Measurements from ENCODE around the gene NLE1. TPM values are rescaled to one million over a fixed set of nuclear protein-coding genes. Genes with fewer than 3 reads are reported as not detected.

Gene NLE1
- total and polyA plus RNA-seq, 2 of the 8 experiments (the other 6 are each of a cell fraction or from before 2014, with no cell fraction given) = 50.4 to 51.5 TPM

- Histone ChIP-seq H3K4ac (replicated peaks; ENCODE audit: insufficient read length, low read depth, low read length) (no peak overlapping the region), H4K91ac (replicated peaks; ENCODE audit: insufficient read length, low read length) (no peak overlapping the region), H4K20me1 (replicated peaks in 1 of 2; ENCODE audit: control insufficient read depth in 1 of 2, insufficient read depth in 2 of 2, low read length in 2 of 2) (no peaks in the 10 kb centered on the region), H2AK5ac (ENCODE audit: low read depth, low read length) (no peak overlapping the region), H3K23ac (ENCODE audit: insufficient read length) (no peak overlapping the region), H4K5ac (ENCODE audit: insufficient read length, low read depth, low read length) (no peak overlapping the region), H3K4me1 (replicated peaks in 1 of 4; ENCODE audit: control insufficient read depth in 3 of 4, insufficient read depth in 4 of 4, low read length in 3 of 4) (peaks cover 0 to 3% (median under 1%) of the 10 kb centered on the region in 4 experiments; a peak in 4 of 7 replicates), H3K4me2 (ENCODE audit: insufficient read depth in 1 of 2, low read depth in 2 of 2, low read length in 2 of 2) (no peak overlapping the region), H2BK5ac (ENCODE audit: low read depth, low read length) (no peak overlapping the region), H4K8ac (ENCODE audit: extremely low read depth, insufficient read depth, low read length) (no peak overlapping the region), H3K36me3 (ENCODE audit: control insufficient read depth in 2 of 4, insufficient read depth in 4 of 4, low read length in 3 of 4) (peaks cover 0 to 3% (median 0%) of the 10 kb centered on the region in 4 experiments; a peak in 3 of 8 replicates), H3K4me3 (ENCODE audit: extremely low read depth in 1 of 4, insufficient read depth in 2 of 4, low read depth in 3 of 4, low read length in 4 of 4) (no peak overlapping the region), H3K9me3 (ENCODE audit: insufficient read depth in 2 of 2, low read depth in 1 of 2, low read length in 1 of 2) (no peaks in the 10 kb centered on the region), H3K18ac (ENCODE audit: extremely low read depth, low read length) (no peak overlapping the region), H3K56ac (replicated peaks; ENCODE audit: insufficient read length, low read depth, low read length) (no peak overlapping the region), H3K79me1 (ENCODE audit: low read depth, low read length) (no peaks in the 10 kb centered on the region), H2BK120ac (replicated peaks; ENCODE audit: low read depth, low read length) (no peak overlapping the region), H2BK15ac (ENCODE audit: low read length) (no peak overlapping the region), H3K27me3 (replicated peaks in 1 of 4; ENCODE audit: control insufficient read depth in 3 of 4, extremely low read depth in 1 of 4, insufficient read depth in 3 of 4, low read length in 3 of 4) (no peaks in the 10 kb centered on the region), H3K9ac (replicated peaks in 1 of 4; ENCODE audit: extremely low read depth in 1 of 4, low read depth in 3 of 4, low read length in 3 of 4) (no peak overlapping the region), H3K79me2 (ENCODE audit: control insufficient read depth in 1 of 2, insufficient read depth in 2 of 2, low read length in 2 of 2) (no peaks in the 10 kb centered on the region), H3K23me2 (ENCODE audit: low read depth, low read length) (no peaks in the 10 kb centered on the region), H3K14ac (ENCODE audit: insufficient read length) (no peak overlapping the region), H2BK20ac (ENCODE audit: low read length) (no peak overlapping the region), H2BK12ac (ENCODE audit: low read depth, low read length) (no peak overlapping the region), H3K27ac (ENCODE audit: low read depth, low read length) (no peak overlapping the region), H2AFZ (ENCODE audit: low read length) (no peak overlapping the region)
- FAIRE-seq (no peak), DNase-seq (ENCODE audit: low read depth in 1 of 2, low spot score in 2 of 2) (no peak)
- CTCF ChIA-PET (ENCODE audit: partially characterized antibody) = interaction anchor here (0.7 to 4.7 kb wide), 5 partner anchors 11 to 106 kb away, joined by 3 to 26 read pairs (median 3); partner anchors contain the start of genes FNDC8 and RAD51D
- POLR2A ChIA-PET (ENCODE audit: partially characterized antibody) = interaction anchor here (0.6 to 3.3 kb wide), 9 partner anchors 9 to 115 kb away, joined by 3 to 15 read pairs (median 5); partner anchors contain the start of gene RAD51D
- 89% methylated on average over 2 of the region's 2 CpGs; no CpG with 5 or more reads in 1 of the 2 experiments for WGBS, 2 experiments (ENCODE audit: extremely low coverage in 1 of 2, insufficient coverage in 1 of 2, insufficient read length in 1 of 2, insufficient replicate concordance in 2 of 2, low coverage in 1 of 2, low lambda C conversion rate in 2 of 2, missing lambda C conversion rate in 1 of 2)
- TF ChIP-seq POLR2AphosphoS5 (IDR thresholded peaks at IDR 0.05; ENCODE audit: low read depth, low read length) (no peak), TBP (IDR thresholded peaks at IDR 0.05; ENCODE audit: low read depth, low read length) (no peak), KDM1A (IDR thresholded peaks at IDR 0.05; ENCODE audit: borderline replicate concordance, low read length) (no peak), TCF12 (IDR thresholded peaks at IDR 0.05; ENCODE audit: low read depth, low read length) (no peak), SRF (IDR thresholded peaks at IDR 0.05; ENCODE audit: low read depth, low read length) (no peak), JUND (IDR thresholded peaks at IDR 0.05; ENCODE audit: low read length) (no peak), POLR2A (IDR thresholded peaks at IDR 0.05; ENCODE audit: control extremely low read depth in 1 of 2, low read depth in 2 of 2, low read length in 2 of 2) (no peak), CREB1 (IDR thresholded peaks at IDR 0.05) (no peak)
Measured at GRCh38 chr17:35094902-35095301, 47.2 kb downstream of the NLE1 start.
